K562 (cell line): ENCODE results near the gene ZNF575. TPM values are rescaled to one million over a fixed set of nuclear protein-coding genes. Genes with fewer than 3 reads are reported as not detected.

Experiments used
- ATAC-seq: fragments of 200-7000 bp; cut with Tn5 transposase; 3 replicates; pipeline ENCODE4 v1.9.1; 2020; ENCODE audit warnings: moderate library complexity
- BruUV-seq: library from RNA; stranded (reverse); fragments of 400-500 nt; replicated peaks from 2 replicates; lab custom pipeline; 2021; lab: Mats Ljungman, UMichigan
- CTCF ChIA-PET: fragments of 300-600 bp; formaldehyde crosslinking; extraction: SDS; loops from one replicate; lab custom pipeline; 2021; ENCODE audit warnings: low intra/inter-chr PET ratio; lab: Yijun Ruan, JAX
- POLR2A ChIA-PET: fragments of 300-600, 350-650 bp; sonication (Branson Sonifier 250); formaldehyde crosslinking; extraction: SDS; loops from one replicate; lab custom pipeline; 2021; ENCODE audit warnings: antibody characterized with exemption, inconsistent platforms; lab: Yijun Ruan, JAX
- DNase-seq, 4 experiments: peaks; one replicate each; pipeline versions ENCODE4 v3.0.0 to v3.0.0-alpha.2; 2011 to 2018; ENCODE audit warnings: low spot score in 3 of 4, mixed read lengths in 3 of 4; ENCODE audit errors: extremely low read depth in 1 of 4
- FAIRE-seq: peaks from 2 replicates; lab custom pipeline; 2011; peaks lifted over from hg19 to GRCh38; lab: Jason Lieb, UNC
- H2AFZ ChIP-seq: 2 replicates; pipeline ENCODE4 v1.6.0; 2011; ENCODE audit warnings: low read depth, low read length, control low read depth, inconsistent platforms
- H3K27ac ChIP-seq: fragments of 200-600 bp; 3 replicates; pipeline ENCODE4 v1.8.0; 2011; ENCODE audit warnings: low read depth, mild to moderate bottlenecking, control low read depth, inconsistent platforms, low read length, moderate library complexity, mixed read lengths; ENCODE audit errors: extremely low read depth
- H3K27me3 ChIP-seq, 2 experiments: fragments of 300-600 bp in 1 of 2; 2 replicates in 1 of 2; 3 replicates in 1 of 2; pipeline versions ENCODE4 v1.6.0 to v1.8.0; 2011; ENCODE audit warnings: inconsistent platforms in 2 of 2, low read length in 2 of 2, mild to moderate bottlenecking in 1 of 2, mixed read lengths in 1 of 2, moderate library complexity in 1 of 2; ENCODE audit not compliant: control insufficient read depth in 2 of 2, insufficient read depth in 2 of 2
- H3K36me3 ChIP-seq: fragments of 300-600 bp; 3 replicates; pipeline ENCODE4 v1.8.0; 2011; ENCODE audit warnings: mild to moderate bottlenecking, low read length, inconsistent platforms; ENCODE audit not compliant: control insufficient read depth, insufficient read depth
- H3K4me1 ChIP-seq, 2 experiments: fragments of 200-600 bp in 1 of 2; replicated peaks in 1 of 2; 2 replicates in 1 of 2; 3 replicates in 1 of 2; pipeline versions ENCODE4 v1.5.1 to v1.8.0; 2011; ENCODE audit warnings: inconsistent platforms in 2 of 2, low read length in 2 of 2, mild to moderate bottlenecking in 1 of 2, mixed read lengths in 1 of 2, moderate library complexity in 1 of 2; ENCODE audit not compliant: control insufficient read depth in 2 of 2, insufficient read depth in 2 of 2
- H3K4me2 ChIP-seq: 2 replicates; pipeline ENCODE4 v1.6.1; 2011; ENCODE audit warnings: low read length, control low read depth, inconsistent platforms, mixed read lengths; ENCODE audit not compliant: insufficient read depth
- H3K4me3 ChIP-seq: fragments of 200-600 bp; sonication (generic), shearing (Covaris generic); 2 replicates; pipeline ENCODE4 v1.5.1; 2016; ENCODE audit warnings: control low read depth, inconsistent platforms
- H3K79me2 ChIP-seq: fragments of 200-600 bp; 3 replicates; pipeline ENCODE4 v1.8.0; 2011; ENCODE audit warnings: low read length, inconsistent platforms; ENCODE audit not compliant: control insufficient read depth, insufficient read depth
- H3K9ac ChIP-seq, 2 experiments: 2 replicates each; pipeline versions ENCODE4 v1.6.0 to v1.6.1; 2011; ENCODE audit warnings: low read depth in 2 of 2, low read length in 2 of 2, control low read depth in 1 of 2, inconsistent platforms in 1 of 2, mild to moderate bottlenecking in 1 of 2, mixed read lengths in 1 of 2; ENCODE audit not compliant: insufficient read depth in 1 of 2
- H3K9me1 ChIP-seq: one replicate; pipeline ENCODE4 v1.6.0; 2011; ENCODE audit warnings: inconsistent platforms, mild to moderate bottlenecking, low read length, moderate library complexity; ENCODE audit not compliant: control insufficient read depth, insufficient read depth
- H3K9me3 ChIP-seq: replicated peaks from 2 replicates; pipeline ENCODE4 v1.5.1; 2011; ENCODE audit warnings: low read depth, low read length, inconsistent platforms; ENCODE audit not compliant: control insufficient read depth, insufficient read depth
- H4K20me1 ChIP-seq: replicated peaks from 2 replicates; pipeline ENCODE4 v1.6.1; 2011; ENCODE audit warnings: low read length, inconsistent platforms, mixed read lengths; ENCODE audit not compliant: control insufficient read depth, insufficient read depth
- ARID2 ChIP-seq: fragments of 450-650 bp; IDR thresholded peaks from 2 replicates; pipeline ENCODE4 v1.6.1; 2017; ENCODE audit warnings: antibody characterized with exemption, mild to moderate bottlenecking
- BMI1 ChIP-seq: fragments of 150-350 bp; IDR thresholded peaks from 2 replicates; pipeline ENCODE4 v1.6.1; 2014; ENCODE audit warnings: low read length
- CBX8 ChIP-seq: fragments of 200-600 bp; sonication (generic); IDR thresholded peaks from 2 replicates; pipeline ENCODE4 v1.6.1; 2012; ENCODE audit warnings: borderline replicate concordance, mixed run types, low read depth, mild to moderate bottlenecking, moderate library complexity, mixed read lengths, low read length, control low read depth, inconsistent platforms; ENCODE audit not compliant: poor library complexity, severe bottlenecking; ENCODE audit errors: extremely low read depth
- L3MBTL2 ChIP-seq: fragments of 450-650 bp; IDR thresholded peaks from 2 replicates; pipeline ENCODE4 v1.6.1; 2016; ENCODE audit warnings: mild to moderate bottlenecking, moderate library complexity
- MAFK ChIP-seq: IDR thresholded peaks from 2 replicates; pipeline ENCODE4 v1.6.1; 2011; ENCODE audit warnings: low read length, improper control_type of control experiment
- MECOM ChIP-seq: fragments of 250-450 bp; sonication (Bioruptor Pico); IDR thresholded peaks from 2 replicates; pipeline ENCODE4 v1.8.0; 2022; ENCODE audit warnings: inconsistent platforms
- NONO ChIP-seq, 2 experiments: fragments of 200-400 bp in 1 of 2; fragments of 450-650 bp in 1 of 2; formaldehyde crosslinking in 1 of 2; IDR thresholded peaks; 2 replicates each; pipeline ENCODE4 v1.6.1; 2017; ENCODE audit warnings: low read depth in 2 of 2, mild to moderate bottlenecking in 2 of 2, moderate library complexity in 2 of 2, low read length in 1 of 2
- SMARCE1 ChIP-seq: fragments of 450-650 bp; IDR thresholded peaks from 2 replicates; pipeline ENCODE4 v1.7.1; 2016; ENCODE audit warnings: mild to moderate bottlenecking
- U2AF2 ChIP-seq: fragments of 200-400 bp; formaldehyde crosslinking; optimal IDR thresholded peaks from 2 replicates; pipeline ENCODE3; 2017; ENCODE audit warnings: low read depth, mild to moderate bottlenecking, low read length
- WGBS: fragments of 100-300 bp; shearing (Covaris generic); methylation state at CpG from one replicate; pipeline ENCODE4 v1.1.6; 2016; ENCODE audit warnings: low coverage, mixed read lengths; ENCODE audit not compliant: insufficient coverage; ENCODE audit errors: missing lambda C conversion rate; 5-methylcytosine and 5-hydroxymethylcytosine counted together
- in situ Hi-C: fragments of 300-500 bp; cut with MboI; formaldehyde crosslinking; loops from 4 replicates; pipeline ENCODE4 v1.15.0; 2018; ENCODE audit warnings: inconsistent platforms, mixed read lengths
- intact Hi-C: fragments of 100-400 bp; cut with micrococcal nuclease; formaldehyde crosslinking; loops from 2 replicates; pipeline ENCODE4 v1.14.2; 2022
- polyA plus RNA-seq, 8 experiments: library from polyadenylated mRNA; depleted of rRNA in 4 of 8; stranded (reverse) in 5 of 8; unstranded in 3 of 8; fragments of >200 nt; fragmentation: Nextera tagmentation in 2 of 8; fragmentation: Illumina TruSeq in 1 of 8; extraction: Ambion mirVana in 2 of 8; extraction: Trizol in 1 of 8; gene quantifications; 2 replicates each; pipeline versions ENCODE4 v1.2.1 to v1.2.3, GENCODE V29; 2011 to 2014; ENCODE audit warnings: inconsistent platforms in 1 of 8, missing spikeins in 1 of 8
- total RNA-seq, 7 experiments: library from RNA; depleted of rRNA in 6 of 7; stranded (reverse); fragments of >200 nt in 6 of 7; fragmentation: Illumina TruSeq in 2 of 7; extraction: Trizol in 2 of 7; gene quantifications; 2 replicates each; pipeline versions ENCODE4 v1.2.1 to v1.2.3, GENCODE V29; 2011 to 2021; ENCODE audit warnings: low replicate concordance in 1 of 7
- TF ChIP-seq, protein P1 (sequence below): sonication (generic); formaldehyde crosslinking; IDR thresholded peaks from 2 replicates; pipeline ENCODE4 v1.8.1; 2023; ENCODE audit warnings: mild to moderate bottlenecking, missing genetic modification reagents

ZNF575 gene
- total and polyA plus RNA-seq, 9 of the 15 experiments (the other 6 are each of a cell fraction or from before 2014, with no cell fraction given), result 0.20 to 0.98 (median 0.32) TPM; not detected in 6

DNA sequence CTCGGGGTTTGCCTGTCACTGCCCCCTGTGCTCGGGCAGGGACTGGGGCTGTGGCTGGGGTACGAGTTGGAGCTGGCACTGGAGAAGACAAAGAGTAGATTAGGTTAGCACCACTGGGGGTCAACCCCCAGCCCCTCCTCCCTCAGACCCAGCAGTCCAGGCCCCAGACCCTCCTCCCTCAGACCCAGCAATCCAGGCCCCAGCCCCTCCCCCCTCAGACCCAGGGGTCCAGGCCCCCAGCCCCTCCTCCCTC lies 19.1 kb downstream of the ZNF575 start:
- Histone ChIP-seq H3K9ac (no peak overlapping the region), H3K4me2 (no peak overlapping the region), H3K4me3 (no peak overlapping the region), H2AFZ (no peak overlapping the region), H3K9me3 (no peaks in the 10 kb centered on the region), H3K9me1 (no peaks in the 10 kb centered on the region), H4K20me1 (no peaks in the 10 kb centered on the region), H3K36me3 (peaks cover 53% of the 10 kb centered on the region; the same call in 2 of the 3 replicates), H3K4me1 (peaks cover 0 to 8% of the 10 kb centered on the region in 2 experiments; a peak in 2 of 5 replicates), H3K79me2 (no peaks in the 10 kb centered on the region), H3K27me3 (no peaks in the 10 kb centered on the region), H3K27ac (no peak overlapping the region)
- no peak for DNase-seq
- TF ChIP-seq U2AF2 (no peak), MECOM (CRISPR knock-in tag) (no peak), SMARCE1 (no peak), MAFK (no peak), L3MBTL2 (no peak), ARID2 (no peak), CBX8 (no peak), BMI1 (no peak), NONO (IDR thresholded peaks at IDR 0.05; ENCODE audit: low read depth in 2 of 2, low read length in 1 of 2) (no peak)
- TF ChIP-seq, protein P1, sequence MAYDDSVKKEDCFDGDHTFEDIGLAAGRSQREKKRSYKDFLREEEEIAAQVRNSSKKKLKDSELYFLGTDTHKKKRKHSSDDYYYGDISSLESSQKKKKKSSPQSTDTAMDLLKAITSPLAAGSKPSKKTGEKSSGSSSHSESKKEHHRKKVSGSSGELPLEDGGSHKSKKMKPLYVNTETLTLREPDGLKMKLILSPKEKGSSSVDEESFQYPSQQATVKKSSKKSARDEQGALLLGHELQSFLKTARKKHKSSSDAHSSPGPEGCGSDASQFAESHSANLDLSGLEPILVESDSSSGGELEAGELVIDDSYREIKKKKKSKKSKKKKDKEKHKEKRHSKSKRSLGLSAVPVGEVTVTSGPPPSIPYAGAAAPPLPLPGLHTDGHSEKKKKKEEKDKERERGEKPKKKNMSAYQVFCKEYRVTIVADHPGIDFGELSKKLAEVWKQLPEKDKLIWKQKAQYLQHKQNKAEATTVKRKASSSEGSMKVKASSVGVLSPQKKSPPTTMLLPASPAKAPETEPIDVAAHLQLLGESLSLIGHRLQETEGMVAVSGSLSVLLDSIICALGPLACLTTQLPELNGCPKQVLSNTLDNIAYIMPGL (CRISPR knock-in tag), result no peak
- POLR2A ChIA-PET, result interaction anchor here (0.9 kb wide), 1 partner anchor 26 kb away, joined by 3 read pairs; no protein-coding TSS in a partner anchor
- no peak for ATAC-seq
- 80% methylated on average over 3 of the region's 3 CpGs for WGBS
- CTCF ChIA-PET, result no interaction called here
- intact Hi-C loops, result loop anchor here (10.0 kb wide), 1 partner anchor 73 kb away; no protein-coding TSS in a partner anchor
- FAIRE-seq, result no peak
- BruUV-seq, result no TSS peak
- in situ Hi-C loops, result no loop called here
